IPS DF 6.9 (cell line): ENCODE data around the gene CNPPD1.

ENCODE experiments used
- DNase-seq: peaks from one replicate; pipeline ENCODE4 v3.0.0-alpha.2; 2013; ENCODE audit warnings: low read depth, low spot score
- H3K27ac ChIP-seq: one replicate; pipeline ENCODE4 v1.5.1; 2013; ENCODE audit warnings: low read length, control low read depth
- H3K27me3 ChIP-seq: 2 replicates; pipeline ENCODE4 v1.6.1; 2013; ENCODE audit warnings: mild to moderate bottlenecking, low read length; ENCODE audit not compliant: control insufficient read depth, insufficient read depth
- H3K36me3 ChIP-seq: 2 replicates; pipeline ENCODE4 v1.6.1; 2013; ENCODE audit warnings: low read length; ENCODE audit not compliant: control insufficient read depth, insufficient read depth
- H3K4me1 ChIP-seq: 2 replicates; pipeline ENCODE4 v1.6.1; 2013; ENCODE audit warnings: low read length; ENCODE audit not compliant: control insufficient read depth, insufficient read depth
- H3K4me3 ChIP-seq: 2 replicates; pipeline ENCODE4 v1.5.1; 2013; ENCODE audit warnings: mild to moderate bottlenecking, low read length
- H3K9me3 ChIP-seq: 2 replicates; pipeline ENCODE4 v1.6.1; 2013; ENCODE audit warnings: low read length, inconsistent platforms; ENCODE audit not compliant: control insufficient read depth, insufficient read depth
- WGBS: extraction: QIAGEN DNeasy Blood & Tissue Kit; methylation state at CpG from one replicate; pipeline ENCODE4 v1.1.7; 2013; ENCODE audit warnings: mixed read lengths, missing lambda C conversion rate; ENCODE audit not compliant: insufficient read length, insufficient coverage; 5-methylcytosine and 5-hydroxymethylcytosine counted together

The CNPPD1 gene

GRCh38 chr2:219176818-219177551, at the start of gene CNPPD1:
Gene CNPPD1 (minus strand): TSS chr2:219176925. CDS start chr2:219176828, 97 bp downstream.
- H3K36me3 ChIP-seq, result peaks cover 19% of the 10 kb centered on the region
- WGBS, result no CpG with 5 or more reads among the region's 69 CpGs
- H3K9me3 ChIP-seq, result no peaks in the 10 kb centered on the region
- H3K4me3 ChIP-seq, result peak within 1 kb of the TSS; percentile 94
- no peaks in the 10 kb centered on the region for H3K27me3 ChIP-seq
- H3K4me1 ChIP-seq, result peaks cover 2% of the 10 kb centered on the region; the same call in 1 of the 2 replicates
- no peak for DNase-seq
- no peak within 1 kb of the TSS for H3K27ac ChIP-seq

DNA sequence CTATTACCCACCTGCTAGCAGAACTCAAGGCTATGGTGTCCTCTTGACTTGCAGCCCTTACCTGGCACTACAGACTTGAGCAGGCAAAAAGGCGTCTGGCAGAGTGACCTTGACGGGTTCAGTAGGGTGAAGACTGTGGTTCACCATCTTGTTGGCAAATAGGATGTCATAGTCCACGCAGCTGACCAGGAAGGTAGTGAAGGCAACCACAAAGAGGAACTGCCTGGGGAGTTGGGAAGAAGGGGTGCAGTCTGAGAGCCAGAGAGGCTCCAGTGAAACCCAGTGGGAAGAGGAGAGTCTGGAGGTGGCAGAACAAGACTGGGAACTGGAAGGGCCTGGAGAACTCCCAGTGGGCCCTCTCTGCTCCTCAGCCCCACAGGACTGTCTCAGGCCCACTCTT, 48.6 kb upstream of the CNPPD1 start:
- Histone ChIP-seq H3K4me3 (no peak overlapping the region), H3K27ac (no peak overlapping the region), H3K9me3 (no peaks in the 10 kb centered on the region), H3K36me3 (peaks cover 30% of the 10 kb centered on the region), H3K27me3 (no peaks in the 10 kb centered on the region), H3K4me1 (0 out of 2 replicates have a peak, but pooled peaks cover 3% of the 10 kb centered on the region)
- DNase-seq, result no peak
- WGBS, result no CpG with 5 or more reads among the region's 3 CpGs

GRCh38 chr2:219223831-219224610, 47.3 kb upstream of the CNPPD1 start:
- no peaks in the 10 kb centered on the region for H3K9me3 ChIP-seq
- DNase-seq, result no peak
- H3K27ac ChIP-seq, result no peak overlapping the region
- peaks cover 30% of the 10 kb centered on the region for H3K36me3 ChIP-seq
- no CpG with 5 or more reads among the region's 31 CpGs for WGBS
- no peaks in the 10 kb centered on the region for H3K27me3 ChIP-seq
- 0 out of 2 replicates have a peak, but pooled peaks cover 3% of the 10 kb centered on the region for H3K4me1 ChIP-seq
- H3K4me3 ChIP-seq, result no peak overlapping the region

DNA sequence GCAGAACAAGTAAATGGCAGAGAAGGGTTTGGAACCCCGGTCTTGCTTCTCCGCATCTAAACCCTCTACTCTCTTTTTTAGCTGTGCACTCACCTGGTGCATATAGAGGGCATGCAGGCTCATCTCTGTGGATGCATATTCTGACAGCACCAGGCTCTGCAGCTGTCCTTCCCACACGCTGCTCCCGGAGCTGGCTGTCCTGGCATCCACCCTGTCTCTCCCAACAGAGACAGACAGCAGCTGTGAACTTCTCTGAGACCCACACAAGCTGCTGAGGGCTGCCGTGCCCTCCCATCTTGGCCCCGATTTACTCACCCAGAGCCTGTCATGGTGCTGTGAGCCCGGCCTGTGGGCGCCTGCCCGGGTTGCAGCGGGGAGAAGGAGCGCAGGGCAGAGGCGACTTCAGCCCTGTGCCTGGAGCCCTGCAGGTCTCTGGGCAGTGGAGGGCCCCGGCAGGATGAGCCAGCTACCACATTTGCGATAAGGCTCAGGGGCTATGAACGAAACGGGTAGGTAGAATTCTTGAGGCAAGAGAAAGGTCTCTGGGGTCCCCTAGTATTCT, 45.3 kb upstream of the CNPPD1 start:
- H3K27me3 ChIP-seq, result no peaks in the 10 kb centered on the region
- no peak overlapping the region for H3K4me3 ChIP-seq
- H3K9me3 ChIP-seq, result no peaks in the 10 kb centered on the region
- H3K36me3 ChIP-seq, result peaks cover 30% of the 10 kb centered on the region
- WGBS, result no CpG with 5 or more reads among the region's 16 CpGs
- no peak for DNase-seq
- H3K4me1 ChIP-seq, result peaks cover 2% of the 10 kb centered on the region; the same call in 1 of the 2 replicates
- no peak overlapping the region for H3K27ac ChIP-seq

DNA sequence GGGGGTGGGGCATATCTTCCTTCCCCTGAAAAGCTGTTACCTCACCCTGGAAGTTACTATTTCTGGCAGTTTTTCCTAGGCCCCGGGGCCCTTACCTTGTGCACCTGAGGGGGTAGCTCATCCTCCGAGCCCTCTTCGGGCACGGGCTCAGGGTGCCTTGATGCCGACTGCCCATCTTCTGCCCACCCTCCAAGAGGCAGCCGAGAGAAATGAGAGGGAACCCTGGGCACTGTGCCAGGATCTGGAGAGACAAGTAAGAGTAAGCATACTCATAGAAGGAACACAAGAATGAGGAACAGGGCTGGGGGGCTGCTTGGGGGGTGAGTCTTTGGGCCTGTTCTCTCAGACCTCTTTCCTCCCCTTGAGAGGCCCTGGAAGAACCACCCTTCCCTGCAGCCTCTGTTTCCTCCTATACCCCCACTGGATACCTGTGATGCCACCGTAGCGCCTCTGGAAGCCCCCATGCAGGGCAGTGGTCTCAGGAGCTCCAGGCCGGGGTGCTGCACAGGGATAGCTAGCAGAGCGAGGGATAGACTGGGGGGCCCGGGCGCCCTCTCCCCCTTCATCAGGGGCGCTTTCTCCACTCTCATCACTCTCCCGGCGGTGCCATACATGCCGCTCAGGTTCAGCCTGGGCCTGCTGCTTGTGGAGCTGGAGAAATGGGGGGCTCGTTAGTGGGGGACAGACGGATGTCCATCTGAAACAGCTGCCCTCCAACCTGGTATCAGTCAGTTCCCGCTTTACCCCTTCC, 44.1 kb upstream of the CNPPD1 start:
- Histone ChIP-seq H3K4me1 (peaks cover 6% of the 10 kb centered on the region), H3K4me3 (no peak overlapping the region), H3K36me3 (peaks cover 30% of the 10 kb centered on the region), H3K9me3 (no peaks in the 10 kb centered on the region), H3K27ac (no peak overlapping the region), H3K27me3 (no peaks in the 10 kb centered on the region)
- no peak for DNase-seq
- no CpG with 5 or more reads among the region's 19 CpGs for WGBS

DNA sequence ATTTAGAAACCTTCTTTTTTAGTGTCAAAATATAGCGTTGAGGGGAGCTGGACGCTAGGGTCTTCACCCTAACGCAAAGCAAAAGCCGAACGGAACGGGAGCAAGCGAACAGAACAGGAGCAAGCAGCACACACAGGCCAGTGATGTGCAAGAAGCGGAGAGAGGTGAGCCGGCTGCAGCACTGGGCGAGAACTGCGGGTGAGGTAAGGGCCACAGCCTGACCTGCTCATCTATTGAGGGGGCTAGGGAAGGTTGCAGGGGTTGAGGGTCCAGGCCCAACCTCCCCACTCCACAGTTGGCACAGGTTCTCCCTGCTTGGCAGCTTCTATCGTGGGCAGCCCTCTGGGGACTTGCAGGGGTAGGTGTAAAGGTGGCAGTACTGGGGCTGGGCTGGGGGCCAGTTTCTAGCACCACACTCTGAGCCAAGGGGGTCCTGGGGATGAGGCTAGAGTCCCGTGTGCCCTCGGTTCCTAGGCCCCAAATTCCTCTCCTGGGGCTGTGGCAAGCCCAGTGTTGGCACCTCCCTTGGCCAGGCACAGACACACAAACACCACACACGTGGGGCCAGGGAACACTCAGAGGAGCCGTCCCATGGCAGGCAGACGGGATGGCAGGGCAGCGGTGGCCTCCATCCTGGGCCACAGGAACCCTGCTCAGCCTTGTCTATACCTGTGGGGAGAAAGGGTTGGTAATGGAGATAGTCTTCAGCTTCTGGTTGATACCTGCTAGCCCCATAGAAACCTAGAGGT, 43.2 kb upstream of the CNPPD1 start:
- no peak for DNase-seq
- Histone ChIP-seq H3K36me3 (peaks cover 29% of the 10 kb centered on the region), H3K4me3 (no peak overlapping the region), H3K27me3 (no peaks in the 10 kb centered on the region), H3K4me1 (peaks cover 6% of the 10 kb centered on the region), H3K9me3 (no peaks in the 10 kb centered on the region), H3K27ac (no peak overlapping the region)
- no CpG with 5 or more reads among the region's 18 CpGs for WGBS

GRCh38 chr2:219218732-219219701, 42.3 kb upstream of the CNPPD1 start, which contains the start of gene ABCB6:
Gene ABCB6 (minus strand): TSS chr2:219218958. CDS start chr2:219218673, 285 bp downstream.
- peak; percentile 82 for DNase-seq
- peaks cover 28% of the 10 kb centered on the region for H3K36me3 ChIP-seq
- WGBS, result no CpG with 5 or more reads among the region's 71 CpGs
- no peak within 1 kb of the TSS for H3K27ac ChIP-seq
- H3K4me1 ChIP-seq, result peaks cover 6% of the 10 kb centered on the region
- no peaks in the 10 kb centered on the region for H3K9me3 ChIP-seq
- H3K4me3 ChIP-seq, result peak within 1 kb of the TSS; percentile 61
- no peaks in the 10 kb centered on the region for H3K27me3 ChIP-seq

- H3K27me3 ChIP-seq, result no peaks in the 10 kb centered on the region
- H3K36me3 ChIP-seq, result peaks cover 22% of the 10 kb centered on the region
- peaks cover 6% of the 10 kb centered on the region for H3K4me1 ChIP-seq
- WGBS, result no CpG with 5 or more reads among the region's 37 CpGs
- no peak overlapping the region for H3K27ac ChIP-seq
- no peaks in the 10 kb centered on the region for H3K9me3 ChIP-seq
- no peak for DNase-seq
- peak overlapping the region; percentile 61 for H3K4me3 ChIP-seq
Measured at GRCh38 chr2:219218217-219218731, 41.5 kb upstream of the CNPPD1 start.

DNA sequence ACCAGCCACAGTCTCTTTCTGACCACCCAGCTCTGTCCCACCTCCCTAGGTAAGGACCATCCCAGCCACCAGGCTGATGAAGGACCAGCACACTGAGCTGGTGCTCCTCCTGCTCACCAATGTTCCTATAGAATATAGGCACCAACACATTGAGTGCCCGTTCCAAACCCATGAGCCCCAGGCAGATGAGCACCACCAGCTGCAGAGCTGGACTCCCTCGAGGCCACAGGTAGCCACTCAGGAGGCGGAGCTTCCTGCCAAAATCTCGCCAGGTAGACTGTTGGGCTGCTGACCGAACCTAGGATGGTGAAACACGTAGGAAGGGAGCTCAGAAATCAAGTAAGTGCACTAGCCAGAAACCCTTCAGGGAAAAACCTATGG, 39.8 kb upstream of the CNPPD1 start:
- H3K4me3 ChIP-seq, result no peak overlapping the region
- no peak overlapping the region for H3K27ac ChIP-seq
- no peak for DNase-seq
- no CpG with 5 or more reads among the region's 6 CpGs for WGBS
- H3K4me1 ChIP-seq, result peaks cover 6% of the 10 kb centered on the region
- no peaks in the 10 kb centered on the region for H3K27me3 ChIP-seq
- no peaks in the 10 kb centered on the region for H3K9me3 ChIP-seq
- H3K36me3 ChIP-seq, result peaks cover 18% of the 10 kb centered on the region; the same call in 1 of the 2 replicates
